Measurements from ENCODE around the gene IMPDH1.

Gene IMPDH1

DNA sequence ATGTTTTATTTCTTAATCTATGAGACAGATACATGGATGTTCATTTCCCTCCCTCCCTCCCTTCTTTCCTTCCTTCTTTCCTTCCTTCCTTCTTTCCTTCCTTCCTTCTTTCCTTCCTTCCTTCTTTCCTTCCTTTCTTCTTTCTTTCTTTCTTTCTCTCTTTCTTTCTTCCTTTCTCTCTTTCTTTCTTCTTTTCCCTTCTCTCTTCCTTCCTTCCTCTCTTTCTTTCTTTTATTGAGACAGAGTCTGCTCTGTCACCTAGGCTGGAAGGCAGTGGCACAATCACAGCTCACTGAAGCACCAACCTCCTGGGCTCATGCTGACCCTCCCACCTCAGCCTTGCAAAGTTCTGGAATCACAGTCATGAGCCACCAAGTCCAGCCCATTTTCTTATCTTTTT, 42.8 kb downstream of the IMPDH1 start:
- H3K27me3 ChIP-seq (ENCODE audit: insufficient read depth, low read length, poor library complexity, severe bottlenecking), result peaks cover 9% of the 10 kb centered on the region
- TF ChIP-seq, protein P1, sequence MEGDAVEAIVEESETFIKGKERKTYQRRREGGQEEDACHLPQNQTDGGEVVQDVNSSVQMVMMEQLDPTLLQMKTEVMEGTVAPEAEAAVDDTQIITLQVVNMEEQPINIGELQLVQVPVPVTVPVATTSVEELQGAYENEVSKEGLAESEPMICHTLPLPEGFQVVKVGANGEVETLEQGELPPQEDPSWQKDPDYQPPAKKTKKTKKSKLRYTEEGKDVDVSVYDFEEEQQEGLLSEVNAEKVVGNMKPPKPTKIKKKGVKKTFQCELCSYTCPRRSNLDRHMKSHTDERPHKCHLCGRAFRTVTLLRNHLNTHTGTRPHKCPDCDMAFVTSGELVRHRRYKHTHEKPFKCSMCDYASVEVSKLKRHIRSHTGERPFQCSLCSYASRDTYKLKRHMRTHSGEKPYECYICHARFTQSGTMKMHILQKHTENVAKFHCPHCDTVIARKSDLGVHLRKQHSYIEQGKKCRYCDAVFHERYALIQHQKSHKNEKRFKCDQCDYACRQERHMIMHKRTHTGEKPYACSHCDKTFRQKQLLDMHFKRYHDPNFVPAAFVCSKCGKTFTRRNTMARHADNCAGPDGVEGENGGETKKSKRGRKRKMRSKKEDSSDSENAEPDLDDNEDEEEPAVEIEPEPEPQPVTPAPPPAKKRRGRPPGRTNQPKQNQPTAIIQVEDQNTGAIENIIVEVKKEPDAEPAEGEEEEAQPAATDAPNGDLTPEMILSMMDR (conservative IDR thresholded peaks at IDR 0.05; ENCODE audit: low read length), result no peak
- no peak for TF ChIP-seq EZH2phosphoT487 (IDR thresholded peaks at IDR 0.05; ENCODE audit: borderline replicate concordance)
- H3K36me3 ChIP-seq (ENCODE audit: insufficient read depth, low read length), result no peaks in the 10 kb centered on the region
- peaks cover 5% of the 10 kb centered on the region for H3K4me1 ChIP-seq (ENCODE audit: insufficient read depth, low read length, poor library complexity, severe bottlenecking)
- no peaks in the 10 kb centered on the region for H3K9me3 ChIP-seq (ENCODE audit: insufficient read depth, low read depth, low read length)
- no peaks in the 10 kb centered on the region for H3K79me2 ChIP-seq (ENCODE audit: insufficient read depth, low read length)
- no peak overlapping the region for H3K4me3 ChIP-seq (ENCODE audit: low read length, poor library complexity, severe bottlenecking)
- no peak overlapping the region for H3K9ac ChIP-seq (ENCODE audit: low read depth, low read length, poor library complexity, severe bottlenecking)
- no peak overlapping the region for H2AFZ ChIP-seq (ENCODE audit: low read length)
- no peak overlapping the region for H3K4me2 ChIP-seq (ENCODE audit: low read depth, low read length, poor library complexity, severe bottlenecking)
- no peaks in the 10 kb centered on the region for H3K9me2 ChIP-seq (replicated peaks; ENCODE audit: low read depth, low read length)
- no peaks in the 10 kb centered on the region for H3F3A ChIP-seq (ENCODE audit: low read depth)
- no peaks in the 10 kb centered on the region for H4K20me1 ChIP-seq (ENCODE audit: insufficient read depth, low read length, poor library complexity, severe bottlenecking)

- Histone ChIP-seq H3K4me1 (ENCODE audit: insufficient read depth, low read length, poor library complexity, severe bottlenecking) (peaks cover 6% of the 10 kb centered on the region), H2AFZ (ENCODE audit: low read length) (peak overlapping the region; percentile 40), H3K79me2 (ENCODE audit: insufficient read depth, low read length) (no peaks in the 10 kb centered on the region), H3K9me2 (replicated peaks; ENCODE audit: low read depth, low read length) (no peaks in the 10 kb centered on the region), H3F3A (ENCODE audit: low read depth) (no peaks in the 10 kb centered on the region), H3K36me3 (ENCODE audit: insufficient read depth, low read length) (no peaks in the 10 kb centered on the region), H4K20me1 (ENCODE audit: insufficient read depth, low read length, poor library complexity, severe bottlenecking) (no peaks in the 10 kb centered on the region), H3K27me3 (ENCODE audit: insufficient read depth, low read length, poor library complexity, severe bottlenecking) (peaks cover 9% of the 10 kb centered on the region), H3K9ac (ENCODE audit: low read depth, low read length, poor library complexity, severe bottlenecking) (no peak overlapping the region), H3K9me3 (ENCODE audit: insufficient read depth, low read depth, low read length) (no peaks in the 10 kb centered on the region), H3K4me2 (ENCODE audit: low read depth, low read length, poor library complexity, severe bottlenecking) (no peak overlapping the region), H3K4me3 (ENCODE audit: low read length, poor library complexity, severe bottlenecking) (no peak overlapping the region)
- TF ChIP-seq, protein P1 (conservative IDR thresholded peaks at IDR 0.05; ENCODE audit: low read length), result no peak
- no peak for TF ChIP-seq EZH2phosphoT487 (IDR thresholded peaks at IDR 0.05; ENCODE audit: borderline replicate concordance)
These were observed 43.5 kb downstream of the IMPDH1 start for GRCh38 chr7:128366300-128366699.

GRCh38 chr7:128365432-128365831, 44.4 kb downstream of the IMPDH1 start:
- Histone ChIP-seq H3K4me1 (ENCODE audit: insufficient read depth, low read length, poor library complexity, severe bottlenecking) (peaks cover 11% of the 10 kb centered on the region), H3K36me3 (ENCODE audit: insufficient read depth, low read length) (no peaks in the 10 kb centered on the region), H3K9me2 (replicated peaks; ENCODE audit: low read depth, low read length) (no peaks in the 10 kb centered on the region), H3K4me2 (ENCODE audit: low read depth, low read length, poor library complexity, severe bottlenecking) (no peak overlapping the region), H3F3A (ENCODE audit: low read depth) (no peaks in the 10 kb centered on the region), H3K9ac (ENCODE audit: low read depth, low read length, poor library complexity, severe bottlenecking) (no peak overlapping the region), H3K9me3 (ENCODE audit: insufficient read depth, low read depth, low read length) (no peaks in the 10 kb centered on the region), H4K20me1 (ENCODE audit: insufficient read depth, low read length, poor library complexity, severe bottlenecking) (no peaks in the 10 kb centered on the region), H2AFZ (ENCODE audit: low read length) (no peak overlapping the region), H3K27me3 (ENCODE audit: insufficient read depth, low read length, poor library complexity, severe bottlenecking) (peaks cover 9% of the 10 kb centered on the region), H3K4me3 (ENCODE audit: low read length, poor library complexity, severe bottlenecking) (no peak overlapping the region), H3K79me2 (ENCODE audit: insufficient read depth, low read length) (no peaks in the 10 kb centered on the region)
- TF ChIP-seq, protein P1 (conservative IDR thresholded peaks at IDR 0.05; ENCODE audit: low read length), result no peak
- TF ChIP-seq EZH2phosphoT487 (IDR thresholded peaks at IDR 0.05; ENCODE audit: borderline replicate concordance), result no peak

All from Loucy (cell line).